SK-N-MC (cell line): Measurements from ENCODE around the gene FNDC3B.

Experiments used
- EZH2 ChIP-seq: fragments of 200-600 bp; sonication (generic); IDR thresholded peaks from one replicate; pipeline ENCODE4 v1.6.1; 2017; ENCODE audit warnings: antibody characterized with exemption
- FOXP2 ChIP-seq: optimal IDR thresholded peaks from 2 replicates; pipeline ENCODE3; 2011; ENCODE audit warnings: mild to moderate bottlenecking, moderate library complexity; ENCODE audit not compliant: insufficient read depth; ENCODE audit errors: extremely low read length, control extremely low read depth
- POLR2AphosphoS5 ChIP-seq: IDR thresholded peaks from 2 replicates; pipeline ENCODE4 v1.6.1; 2012; ENCODE audit warnings: mild to moderate bottlenecking, low read depth, low read length, borderline replicate concordance

DNA sequence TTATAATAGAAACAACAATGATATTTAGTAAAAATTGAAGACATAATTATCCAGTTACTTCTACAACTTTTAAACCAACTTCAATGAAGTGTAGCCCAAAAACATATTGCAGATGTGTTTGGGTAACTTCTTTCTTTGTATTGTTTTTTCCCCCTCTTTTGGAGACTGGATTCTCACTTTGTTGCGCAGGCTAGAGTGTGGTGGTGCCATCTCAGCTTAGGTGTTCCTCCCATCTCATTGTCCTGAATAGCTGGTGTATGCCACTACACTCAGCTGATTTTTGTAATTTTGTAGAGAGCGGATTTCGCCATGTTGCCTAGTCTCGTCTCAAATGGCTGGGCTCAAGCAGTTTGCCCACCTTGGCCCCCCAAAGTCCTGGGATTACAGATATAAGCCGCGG, 148.1 kb downstream of the FNDC3B start:
- TF ChIP-seq POLR2AphosphoS5 (no peak), EZH2 (no peak), FOXP2 (no peak)
